Ishikawa (cell line): ENCODE results near the gene HSF5.

Experiments
- CEBPB ChIP-seq: IDR thresholded peaks from 2 replicates; pipeline ENCODE4 v1.6.1; 2012
- CREB1 ChIP-seq: IDR thresholded peaks from 2 replicates; pipeline ENCODE4 v1.6.1; 2012; ENCODE audit warnings: low read depth
- EGR1 ChIP-seq: IDR thresholded peaks from 2 replicates; pipeline ENCODE4 v1.6.1; 2012
- EP300 ChIP-seq: IDR thresholded peaks from 2 replicates; pipeline ENCODE4 v1.6.1; 2012; ENCODE audit warnings: borderline replicate concordance
- FOXM1 ChIP-seq: IDR thresholded peaks from 2 replicates; pipeline ENCODE4 v1.6.1; 2012; ENCODE audit warnings: low read depth, borderline replicate concordance
- NFIC ChIP-seq: IDR thresholded peaks from 2 replicates; pipeline ENCODE4 v1.6.1; 2012
- RAD21 ChIP-seq: IDR thresholded peaks from 2 replicates; pipeline ENCODE4 v1.6.1; 2012; ENCODE audit warnings: low read depth
- TAF1 ChIP-seq: IDR thresholded peaks from 2 replicates; pipeline ENCODE4 v1.6.1; 2012; ENCODE audit warnings: low read depth, mild to moderate bottlenecking
- TCF12 ChIP-seq: IDR thresholded peaks from 2 replicates; pipeline ENCODE4 v1.6.1; 2012; ENCODE audit warnings: low read depth
- TEAD4 ChIP-seq: IDR thresholded peaks from 2 replicates; pipeline ENCODE4 v1.6.1; 2012
- YY1 ChIP-seq: IDR thresholded peaks from 2 replicates; pipeline ENCODE4 v1.6.1; 2012; ENCODE audit warnings: low read depth
- ZBTB7A ChIP-seq: IDR thresholded peaks from 2 replicates; pipeline ENCODE4 v1.6.1; 2012; ENCODE audit warnings: low read depth
- TF ChIP-seq, protein P1 (sequence below): IDR thresholded peaks from 2 replicates; pipeline ENCODE4 v1.6.1; 2012
- TF ChIP-seq, protein P2 (sequence below): IDR thresholded peaks from 2 replicates; pipeline ENCODE4 v1.6.1; 2012; ENCODE audit warnings: low read depth, mild to moderate bottlenecking
- TF ChIP-seq, protein P3 (sequence below): IDR thresholded peaks from 2 replicates; pipeline ENCODE4 v1.6.1; 2012

The HSF5 gene

DNA sequence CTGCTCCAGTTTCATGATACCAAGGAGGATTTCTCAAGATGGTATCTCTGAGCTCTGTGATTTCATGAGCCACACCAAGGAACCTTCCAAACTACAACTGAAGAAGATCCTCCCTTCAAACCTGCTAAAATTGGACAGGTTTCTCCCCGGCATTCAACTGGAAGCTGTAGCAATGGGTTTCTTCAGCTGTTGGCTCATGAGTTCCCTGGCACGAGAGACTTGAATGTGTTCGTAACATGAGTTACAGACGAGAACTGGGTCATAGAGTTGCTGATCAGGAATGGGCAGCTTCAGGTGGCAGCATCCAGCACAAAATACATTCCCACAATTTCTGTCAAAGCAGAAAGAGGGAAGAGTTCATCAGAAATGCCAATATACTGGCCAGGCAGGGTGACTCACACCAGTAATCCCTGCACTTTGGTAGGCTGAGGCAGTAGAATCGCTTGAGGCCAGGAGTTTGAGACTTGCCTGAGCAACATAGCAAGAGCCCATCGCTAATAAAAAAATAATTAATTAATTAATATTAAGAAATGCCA, 3.4 kb upstream of the HSF5 start:
- TF ChIP-seq, protein P1, sequence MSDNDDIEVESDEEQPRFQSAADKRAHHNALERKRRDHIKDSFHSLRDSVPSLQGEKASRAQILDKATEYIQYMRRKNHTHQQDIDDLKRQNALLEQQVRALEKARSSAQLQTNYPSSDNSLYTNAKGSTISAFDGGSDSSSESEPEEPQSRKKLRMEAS, result no peak
- TF ChIP-seq, protein P2, sequence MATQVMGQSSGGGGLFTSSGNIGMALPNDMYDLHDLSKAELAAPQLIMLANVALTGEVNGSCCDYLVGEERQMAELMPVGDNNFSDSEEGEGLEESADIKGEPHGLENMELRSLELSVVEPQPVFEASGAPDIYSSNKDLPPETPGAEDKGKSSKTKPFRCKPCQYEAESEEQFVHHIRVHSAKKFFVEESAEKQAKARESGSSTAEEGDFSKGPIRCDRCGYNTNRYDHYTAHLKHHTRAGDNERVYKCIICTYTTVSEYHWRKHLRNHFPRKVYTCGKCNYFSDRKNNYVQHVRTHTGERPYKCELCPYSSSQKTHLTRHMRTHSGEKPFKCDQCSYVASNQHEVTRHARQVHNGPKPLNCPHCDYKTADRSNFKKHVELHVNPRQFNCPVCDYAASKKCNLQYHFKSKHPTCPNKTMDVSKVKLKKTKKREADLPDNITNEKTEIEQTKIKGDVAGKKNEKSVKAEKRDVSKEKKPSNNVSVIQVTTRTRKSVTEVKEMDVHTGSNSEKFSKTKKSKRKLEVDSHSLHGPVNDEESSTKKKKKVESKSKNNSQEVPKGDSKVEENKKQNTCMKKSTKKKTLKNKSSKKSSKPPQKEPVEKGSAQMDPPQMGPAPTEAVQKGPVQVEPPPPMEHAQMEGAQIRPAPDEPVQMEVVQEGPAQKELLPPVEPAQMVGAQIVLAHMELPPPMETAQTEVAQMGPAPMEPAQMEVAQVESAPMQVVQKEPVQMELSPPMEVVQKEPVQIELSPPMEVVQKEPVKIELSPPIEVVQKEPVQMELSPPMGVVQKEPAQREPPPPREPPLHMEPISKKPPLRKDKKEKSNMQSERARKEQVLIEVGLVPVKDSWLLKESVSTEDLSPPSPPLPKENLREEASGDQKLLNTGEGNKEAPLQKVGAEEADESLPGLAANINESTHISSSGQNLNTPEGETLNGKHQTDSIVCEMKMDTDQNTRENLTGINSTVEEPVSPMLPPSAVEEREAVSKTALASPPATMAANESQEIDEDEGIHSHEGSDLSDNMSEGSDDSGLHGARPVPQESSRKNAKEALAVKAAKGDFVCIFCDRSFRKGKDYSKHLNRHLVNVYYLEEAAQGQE, result no peak
- TF ChIP-seq ZBTB7A (no peak), YY1 (no peak), FOXM1 (no peak), TCF12 (no peak), CEBPB (no peak)

DNA sequence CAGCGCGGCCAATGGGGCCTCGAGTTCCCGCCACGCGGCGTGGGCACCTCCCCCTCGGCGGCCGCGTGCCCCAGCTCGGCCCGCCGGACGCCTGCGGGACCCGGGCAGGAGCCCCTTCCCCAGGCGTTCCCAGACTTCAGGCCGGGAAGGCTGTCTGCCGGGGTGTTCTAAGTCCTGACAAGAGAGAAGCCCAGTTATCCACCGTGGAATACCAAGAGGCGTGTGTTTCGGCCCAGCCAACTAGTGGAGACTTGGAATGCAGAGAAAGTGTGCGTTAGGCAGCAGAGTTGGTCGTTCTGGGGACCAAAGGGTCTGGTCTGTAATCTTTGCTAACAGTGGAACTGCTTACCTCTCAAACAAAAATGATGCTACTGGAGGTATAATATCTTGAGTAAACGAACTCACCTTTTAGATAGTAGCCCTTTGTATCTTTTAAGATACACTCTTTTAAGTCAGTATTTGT, 251 bp upstream of the HSF5 start:
- TF ChIP-seq ZBTB7A, result no peak
- no peak for TF ChIP-seq CREB1
- TF ChIP-seq TAF1, result no peak
- TF ChIP-seq, protein P3, sequence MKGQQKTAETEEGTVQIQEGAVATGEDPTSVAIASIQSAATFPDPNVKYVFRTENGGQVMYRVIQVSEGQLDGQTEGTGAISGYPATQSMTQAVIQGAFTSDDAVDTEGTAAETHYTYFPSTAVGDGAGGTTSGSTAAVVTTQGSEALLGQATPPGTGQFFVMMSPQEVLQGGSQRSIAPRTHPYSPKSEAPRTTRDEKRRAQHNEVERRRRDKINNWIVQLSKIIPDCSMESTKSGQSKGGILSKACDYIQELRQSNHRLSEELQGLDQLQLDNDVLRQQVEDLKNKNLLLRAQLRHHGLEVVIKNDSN, result no peak
- TF ChIP-seq, protein P2, result no peak
- no peak for TF ChIP-seq CEBPB
- TF ChIP-seq TEAD4, result no peak
- no peak for TF ChIP-seq FOXM1
- TF ChIP-seq EP300, result no peak
- no peak for TF ChIP-seq NFIC
- no peak for TF ChIP-seq YY1
- no peak for TF ChIP-seq RAD21

DNA sequence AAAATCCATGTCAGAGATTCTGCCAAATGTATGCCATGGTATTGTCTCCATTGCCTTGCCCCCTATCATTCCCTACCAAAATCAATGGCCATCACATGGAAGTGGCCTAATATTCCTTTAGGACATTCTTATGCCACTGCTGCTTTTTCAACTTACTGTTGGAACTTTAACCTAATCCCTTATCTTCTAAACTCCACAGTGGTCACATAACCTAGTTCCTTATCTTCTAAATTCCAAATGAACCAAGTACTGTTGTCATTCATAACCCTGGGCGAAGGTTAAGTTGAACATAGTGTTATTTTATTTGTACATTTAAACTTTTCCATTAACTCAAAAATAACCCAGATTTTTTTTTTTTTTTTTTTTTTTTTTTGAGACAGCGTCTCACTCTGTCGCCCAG, 3.6 kb downstream of the HSF5 start:
- TF ChIP-seq CEBPB (no peak), CREB1 (no peak), FOXM1 (no peak), EP300 (no peak), TAF1 (no peak), TEAD4 (no peak), TCF12 (no peak), RAD21 (no peak), NFIC (no peak), ZBTB7A (no peak), EGR1 (no peak)
- TF ChIP-seq, protein P1, result no peak
- TF ChIP-seq, protein P2, result no peak

DNA sequence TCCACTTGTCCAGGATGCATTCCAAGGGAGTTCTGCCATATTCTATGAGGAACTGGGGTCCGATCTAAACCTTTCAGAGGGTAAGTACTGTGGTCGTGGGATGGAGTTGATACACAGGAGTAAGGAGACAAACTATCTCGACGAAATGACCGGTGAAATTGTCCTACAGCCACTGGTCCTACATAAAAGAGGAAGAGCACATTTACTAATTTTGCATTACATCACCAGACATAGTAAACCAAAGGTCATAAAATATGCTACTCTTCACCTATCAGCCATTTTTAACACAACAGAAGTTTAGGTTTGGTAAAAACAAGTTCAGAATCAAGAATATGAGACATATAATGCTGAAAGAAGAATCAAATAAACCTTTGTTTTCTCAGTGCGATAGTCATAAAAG, 8.1 kb downstream of the HSF5 start:
- TF ChIP-seq CREB1, result no peak
- TF ChIP-seq, protein P1, result no peak
- no peak for TF ChIP-seq CEBPB
- TF ChIP-seq, protein P2, result no peak
- no peak for TF ChIP-seq EGR1
- no peak for TF ChIP-seq EP300
- TF ChIP-seq TAF1, result no peak
- TF ChIP-seq TCF12, result no peak
- TF ChIP-seq, protein P3, result no peak
- TF ChIP-seq TEAD4, result no peak
- no peak for TF ChIP-seq FOXM1
- TF ChIP-seq YY1, result no peak
- no peak for TF ChIP-seq ZBTB7A
- TF ChIP-seq NFIC, result no peak
